ENCODE measurements around the gene ZIC4.

Gene ZIC4

DNA sequence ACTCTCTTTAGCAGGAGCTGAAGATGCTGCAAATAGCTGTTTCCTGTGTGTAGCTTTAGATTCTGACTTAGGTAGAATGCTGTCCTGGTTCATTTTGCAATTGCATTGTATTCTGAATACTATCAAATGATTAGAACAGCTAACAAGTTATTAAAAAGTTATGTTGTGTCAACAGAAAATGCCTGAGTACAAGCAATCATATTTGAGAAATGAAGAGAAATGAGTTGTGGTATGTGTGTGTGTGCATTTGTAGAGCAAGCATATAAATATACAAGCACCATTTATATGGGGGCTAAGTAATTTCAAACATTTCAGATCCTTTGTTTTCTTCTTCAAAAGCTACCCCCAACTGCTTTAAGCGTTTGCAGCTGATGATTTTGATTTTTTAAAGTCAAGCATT, 10.6 kb upstream of the ZIC4 start:
- H3K27ac ChIP-seq: no peak overlapping the region
- H3K4me1 ChIP-seq (ENCODE audit: control insufficient read depth in 1 of 2, insufficient read depth in 1 of 2, low read depth in 1 of 2, low read length in 1 of 2): no peaks in the 10 kb centered on the region
- TF ChIP-seq, protein P1, sequence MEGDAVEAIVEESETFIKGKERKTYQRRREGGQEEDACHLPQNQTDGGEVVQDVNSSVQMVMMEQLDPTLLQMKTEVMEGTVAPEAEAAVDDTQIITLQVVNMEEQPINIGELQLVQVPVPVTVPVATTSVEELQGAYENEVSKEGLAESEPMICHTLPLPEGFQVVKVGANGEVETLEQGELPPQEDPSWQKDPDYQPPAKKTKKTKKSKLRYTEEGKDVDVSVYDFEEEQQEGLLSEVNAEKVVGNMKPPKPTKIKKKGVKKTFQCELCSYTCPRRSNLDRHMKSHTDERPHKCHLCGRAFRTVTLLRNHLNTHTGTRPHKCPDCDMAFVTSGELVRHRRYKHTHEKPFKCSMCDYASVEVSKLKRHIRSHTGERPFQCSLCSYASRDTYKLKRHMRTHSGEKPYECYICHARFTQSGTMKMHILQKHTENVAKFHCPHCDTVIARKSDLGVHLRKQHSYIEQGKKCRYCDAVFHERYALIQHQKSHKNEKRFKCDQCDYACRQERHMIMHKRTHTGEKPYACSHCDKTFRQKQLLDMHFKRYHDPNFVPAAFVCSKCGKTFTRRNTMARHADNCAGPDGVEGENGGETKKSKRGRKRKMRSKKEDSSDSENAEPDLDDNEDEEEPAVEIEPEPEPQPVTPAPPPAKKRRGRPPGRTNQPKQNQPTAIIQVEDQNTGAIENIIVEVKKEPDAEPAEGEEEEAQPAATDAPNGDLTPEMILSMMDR (IDR thresholded peaks at IDR 0.05): no peak
- peaks cover 100% of the 10 kb centered on the region for H3K27me3 ChIP-seq
- H3K4me3 ChIP-seq (ENCODE audit: low read depth in 1 of 2, low read length in 1 of 2): no peak overlapping the region
- H3K9me3 ChIP-seq: peaks cover 6% of the 10 kb centered on the region
- no peaks in the 10 kb centered on the region for H3K36me3 ChIP-seq

DNA sequence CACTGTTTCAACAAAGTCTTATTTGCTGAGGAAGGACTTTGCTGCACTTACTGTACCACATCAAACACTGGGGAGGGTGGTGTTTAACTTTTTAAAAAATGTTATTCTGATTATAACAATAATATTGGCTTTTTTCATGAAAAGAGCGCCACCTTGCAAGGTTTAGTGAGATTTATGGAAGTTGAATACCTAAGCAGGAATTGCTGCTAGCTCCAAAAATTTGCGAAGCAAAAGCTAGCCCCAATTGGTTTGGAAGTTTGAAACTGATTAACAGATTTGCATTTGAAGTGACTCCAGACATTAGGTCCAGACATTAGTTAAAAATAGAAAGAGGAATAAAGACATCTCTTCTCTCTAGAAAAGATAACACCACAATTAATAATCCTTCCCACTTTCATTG, 9.5 kb upstream of the ZIC4 start:
- Histone ChIP-seq H3K27me3 (peaks cover 100% of the 10 kb centered on the region), H3K36me3 (no peaks in the 10 kb centered on the region), H3K4me1 (ENCODE audit: control insufficient read depth in 1 of 2, insufficient read depth in 1 of 2, low read depth in 1 of 2, low read length in 1 of 2) (peaks cover 0 to 3% of the 10 kb centered on the region in 2 experiments), H3K4me3 (ENCODE audit: low read depth in 1 of 2, low read length in 1 of 2) (no peak overlapping the region), H3K27ac (no peak overlapping the region), H3K9me3 (peaks cover 6% of the 10 kb centered on the region)
- TF ChIP-seq, protein P1 (IDR thresholded peaks at IDR 0.05): no peak

DNA sequence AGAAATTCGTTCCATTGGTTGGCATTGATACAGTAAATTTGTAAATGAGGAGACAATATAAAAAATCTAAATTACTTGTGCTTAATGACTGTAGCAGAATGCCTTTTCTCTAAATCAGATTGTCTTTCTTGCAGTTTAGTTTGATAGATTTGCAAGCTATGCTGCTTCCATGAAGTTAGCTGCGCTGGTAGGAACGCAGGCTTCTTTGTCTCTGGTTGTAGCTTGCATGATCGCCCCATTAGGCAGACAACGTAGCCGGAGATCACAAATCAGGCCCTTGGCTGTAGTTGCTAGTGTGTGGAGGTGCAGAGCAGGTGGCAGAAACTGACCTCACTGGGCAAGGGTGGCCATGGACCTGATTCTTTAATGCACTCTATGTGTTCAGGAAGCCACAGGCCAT, 8.9 kb upstream of the ZIC4 start:
- Histone ChIP-seq H3K36me3 (no peaks in the 10 kb centered on the region), H3K27ac (no peak overlapping the region), H3K27me3 (peaks cover 100% of the 10 kb centered on the region), H3K4me3 (ENCODE audit: low read depth in 1 of 2, low read length in 1 of 2) (no peak overlapping the region), H3K9me3 (peaks cover 6% of the 10 kb centered on the region), H3K4me1 (ENCODE audit: control insufficient read depth in 1 of 2, insufficient read depth in 1 of 2, low read depth in 1 of 2, low read length in 1 of 2) (peaks cover 0 to 8% of the 10 kb centered on the region in 2 experiments)
- TF ChIP-seq, protein P1 (IDR thresholded peaks at IDR 0.05): no peak

DNA sequence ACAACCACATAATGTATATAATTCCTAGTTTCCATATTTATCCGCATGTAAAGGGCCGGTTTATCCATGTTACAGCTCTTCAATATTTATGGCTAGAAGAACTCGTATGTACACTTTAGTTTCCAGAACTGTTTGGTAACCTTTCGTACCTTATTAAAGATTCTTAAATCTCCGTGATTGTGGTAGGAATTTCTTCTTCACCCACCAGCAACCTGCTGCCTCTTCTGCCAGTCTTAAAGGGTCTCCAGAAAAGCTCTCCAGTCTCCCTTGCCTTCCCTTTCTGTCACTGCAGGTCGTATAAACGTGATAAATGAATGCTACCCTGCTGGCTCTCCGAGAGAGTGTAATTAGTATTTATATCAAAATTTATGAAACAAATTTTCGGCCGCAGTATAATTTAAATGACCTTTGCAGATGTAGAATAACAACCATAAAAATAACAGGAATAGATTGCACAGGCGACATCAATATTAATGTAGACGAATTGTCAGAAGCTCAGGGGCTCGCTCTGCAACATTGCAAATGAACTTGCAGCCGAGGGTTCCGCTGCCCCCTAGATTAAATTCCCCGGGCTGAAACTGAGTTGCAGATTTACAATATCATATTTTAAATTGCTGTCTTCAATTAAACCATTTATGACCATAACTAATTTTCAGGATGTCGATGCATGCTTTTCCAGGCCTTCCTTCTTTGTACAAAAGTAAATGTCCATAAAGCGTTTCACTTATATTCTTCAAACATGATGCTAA, 8.2 kb upstream of the ZIC4 start:
- H3K36me3 ChIP-seq: no peaks in the 10 kb centered on the region
- H3K9me3 ChIP-seq: peaks cover 6% of the 10 kb centered on the region
- no peak overlapping the region for H3K27ac ChIP-seq
- peaks cover 0 to 8% of the 10 kb centered on the region in 2 experiments for H3K4me1 ChIP-seq (ENCODE audit: control insufficient read depth in 1 of 2, insufficient read depth in 1 of 2, low read depth in 1 of 2, low read length in 1 of 2)
- H3K27me3 ChIP-seq: peaks cover 100% of the 10 kb centered on the region
- TF ChIP-seq, protein P1 (IDR thresholded peaks at IDR 0.05): no peak
- no peak overlapping the region for H3K4me3 ChIP-seq (ENCODE audit: low read depth in 1 of 2, low read length in 1 of 2)

DNA sequence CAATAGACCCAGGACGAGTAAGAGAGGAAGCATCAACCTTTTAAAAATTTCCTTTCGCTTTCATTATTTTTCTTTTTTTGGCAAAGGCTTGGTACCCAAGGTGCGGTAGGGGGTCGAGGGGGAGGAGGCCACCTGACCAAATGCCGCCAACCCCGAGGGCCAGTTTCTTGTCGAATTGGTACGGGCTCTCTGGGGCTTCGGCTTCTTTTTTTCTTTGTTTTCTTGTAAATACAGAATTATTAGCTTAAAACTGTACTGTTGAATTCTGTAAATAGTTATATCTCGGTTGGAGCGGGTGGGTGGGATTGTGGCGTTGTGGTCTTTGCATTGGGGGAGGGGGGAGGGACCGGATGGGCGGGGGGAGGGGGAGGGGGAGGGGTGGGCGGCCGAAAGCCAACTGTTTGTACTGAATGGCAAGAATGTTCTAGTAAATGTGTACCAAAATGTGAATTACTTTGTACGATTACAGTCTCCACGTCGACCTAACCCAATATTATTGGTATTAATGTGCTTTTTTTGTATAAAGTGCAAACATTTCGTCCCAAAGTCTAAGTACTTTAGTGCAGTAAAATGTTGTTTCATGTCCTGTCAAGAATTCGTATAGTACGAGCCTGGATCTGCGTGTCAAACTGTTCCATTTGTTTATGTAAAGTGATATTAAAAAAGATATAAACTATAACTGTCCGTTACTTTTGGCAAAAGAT, 7.5 kb upstream of the ZIC4 start:
- peaks cover under 1% of the 10 kb centered on the region for H3K9me3 ChIP-seq
- H3K4me1 ChIP-seq (ENCODE audit: control insufficient read depth in 1 of 2, insufficient read depth in 1 of 2, low read depth in 1 of 2, low read length in 1 of 2): peaks cover 0 to 8% of the 10 kb centered on the region in 2 experiments
- H3K36me3 ChIP-seq: no peaks in the 10 kb centered on the region
- TF ChIP-seq, protein P1 (IDR thresholded peaks at IDR 0.05): no peak
- no peak overlapping the region for H3K4me3 ChIP-seq (ENCODE audit: low read depth in 1 of 2, low read length in 1 of 2)
- peaks cover 100% of the 10 kb centered on the region for H3K27me3 ChIP-seq
- H3K27ac ChIP-seq: no peak overlapping the region
